OCI-LY1 (cell line): Measurements from ENCODE around the gene MAVS.

Experiments
- CTCF ChIP-seq: fragments of 200-600 bp; sonication (generic), shearing (Covaris generic); IDR thresholded peaks from 2 replicates; pipeline ENCODE4 v1.5.1; 2017; ENCODE audit warnings: mild to moderate bottlenecking, antibody characterized with exemption, low read length, moderate library complexity, mixed read lengths
- EZH2 ChIP-seq: fragments of 200-600 bp; sonication (generic), shearing (Covaris generic); IDR thresholded peaks from 2 replicates; pipeline ENCODE4 v1.8.0; 2017; ENCODE audit warnings: borderline replicate concordance, mixed run types, mild to moderate bottlenecking, antibody characterized with exemption, low read length, moderate library complexity, mixed read lengths

DNA sequence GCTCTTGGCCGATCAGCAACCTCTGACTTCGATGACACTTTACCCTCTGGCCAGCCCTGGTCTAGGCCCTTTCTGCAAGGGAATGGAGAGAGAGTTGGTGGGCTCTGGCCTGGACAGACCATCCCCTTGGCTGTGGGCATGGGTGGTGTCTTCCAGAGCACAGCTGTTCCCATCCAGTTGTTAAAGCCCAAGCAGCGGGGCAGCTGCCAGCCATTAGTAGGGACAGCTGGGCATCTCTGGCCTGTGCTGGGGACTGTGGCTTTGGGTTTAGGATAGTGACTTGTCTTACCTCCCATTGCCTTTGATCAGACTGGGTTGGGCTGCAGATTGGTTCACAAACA, 47.8 kb upstream of the MAVS start:
- TF ChIP-seq CTCF (no peak), EZH2 (no peak)
